GM12891 (cell line): ENCODE measurements around the gene CTXN3.

Experiments used
- DNase-seq: peaks from one replicate; pipeline ENCODE4 v3.0.0; 2011; ENCODE audit warnings: low spot score; ENCODE audit not compliant: insufficient read length
- FAIRE-seq: peaks from 2 replicates; lab custom pipeline; 2011; peaks lifted over from hg19 to GRCh38; lab: Jason Lieb, UNC
- PAX5 ChIP-seq: IDR thresholded peaks from 2 replicates; pipeline ENCODE4 v1.6.1; 2011; ENCODE audit warnings: low read length, moderate library complexity, mild to moderate bottlenecking; ENCODE audit not compliant: insufficient read depth, severe bottlenecking
- POLR2A ChIP-seq: IDR thresholded peaks from 2 replicates; pipeline ENCODE4 v1.6.1; 2011; ENCODE audit warnings: low read depth, low read length, control low read depth
- POLR2AphosphoS5 ChIP-seq: IDR thresholded peaks from 2 replicates; pipeline ENCODE4 v1.6.1; 2011; ENCODE audit warnings: low read depth, low read length, control low read depth
- POU2F2 ChIP-seq: IDR thresholded peaks from 2 replicates; pipeline ENCODE4 v1.6.1; 2011; ENCODE audit warnings: low read depth, mild to moderate bottlenecking, control low read depth, low read length, moderate library complexity
- SPI1 ChIP-seq: IDR thresholded peaks from 2 replicates; pipeline ENCODE4 v1.6.1; 2011; ENCODE audit warnings: low read depth, low read length, control low read depth
- TAF1 ChIP-seq: IDR thresholded peaks from 2 replicates; pipeline ENCODE4 v1.6.1; 2011; ENCODE audit warnings: low read depth, low read length, control low read depth

Gene CTXN3

GRCh38 chr5:127612441-127613141 lies 36.3 kb upstream of the CTXN3 start:
- no peak for FAIRE-seq
- DNase-seq = no peak
- no peak for TF ChIP-seq POLR2AphosphoS5
- no peak for TF ChIP-seq TAF1
- TF ChIP-seq SPI1 = no peak
- TF ChIP-seq POLR2A = no peak
- no peak for TF ChIP-seq POU2F2
- no peak for TF ChIP-seq PAX5

DNA sequence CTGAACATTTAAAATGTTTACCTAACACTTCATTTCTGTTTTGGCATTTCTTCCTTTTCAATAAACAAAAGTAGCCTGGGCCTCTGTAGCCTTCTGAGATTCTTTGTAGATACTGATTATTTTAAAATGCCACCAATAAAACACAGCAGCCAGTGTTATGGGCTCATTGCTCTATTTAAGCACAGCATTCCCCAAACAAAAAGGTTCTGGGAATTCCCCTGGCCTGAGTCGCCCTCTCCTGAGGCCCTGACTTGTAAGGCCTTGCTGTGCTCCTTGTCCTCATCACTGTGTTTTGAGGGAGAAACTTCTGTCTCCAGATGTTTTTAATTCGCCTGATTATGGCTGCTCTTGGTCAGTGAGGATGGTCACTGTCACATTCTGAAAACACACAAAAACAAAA lies 33.0 kb upstream of the CTXN3 start:
- TF ChIP-seq TAF1 (no peak), SPI1 (no peak), POLR2AphosphoS5 (no peak), POU2F2 (no peak), POLR2A (no peak), PAX5 (no peak)
- DNase-seq (no peak), FAIRE-seq (no peak)

- DNase-seq (no peak), FAIRE-seq (no peak)
- TF ChIP-seq POU2F2 (no peak), POLR2A (no peak), PAX5 (no peak), SPI1 (no peak), TAF1 (no peak), POLR2AphosphoS5 (no peak)
Measured at GRCh38 chr5:127619908-127620479, 28.9 kb upstream of the CTXN3 start.

- DNase-seq = no peak
- TF ChIP-seq POLR2A (no peak), SPI1 (no peak), PAX5 (no peak), TAF1 (no peak), POU2F2 (no peak), POLR2AphosphoS5 (no peak)
- no peak for FAIRE-seq
Measured at GRCh38 chr5:127621601-127622325, 27.1 kb upstream of the CTXN3 start.

DNA sequence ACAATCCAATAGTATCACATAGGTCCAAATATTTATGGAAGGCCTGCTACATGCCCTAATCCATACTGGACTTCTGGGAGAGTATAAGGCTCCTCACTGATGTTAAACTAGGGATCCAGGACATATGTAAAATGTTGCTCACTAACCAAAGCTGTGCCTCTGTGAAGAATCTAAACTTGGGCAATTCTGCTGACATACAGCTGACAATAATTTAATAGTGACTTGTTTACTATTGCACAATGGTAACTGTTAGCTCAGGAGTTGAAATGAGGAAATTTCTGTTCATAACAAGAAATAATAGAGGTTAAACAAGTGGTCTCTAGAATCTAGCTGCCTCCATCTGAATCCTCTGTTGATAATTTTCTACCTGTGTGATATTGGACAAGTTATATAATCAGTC lies 14.9 kb upstream of the CTXN3 start:
- FAIRE-seq = no peak
- DNase-seq = no peak
- no peak for TF ChIP-seq SPI1
- TF ChIP-seq PAX5 = no peak
- TF ChIP-seq POLR2AphosphoS5 = no peak
- TF ChIP-seq POLR2A = no peak
- TF ChIP-seq TAF1 = no peak
- no peak for TF ChIP-seq POU2F2

DNA sequence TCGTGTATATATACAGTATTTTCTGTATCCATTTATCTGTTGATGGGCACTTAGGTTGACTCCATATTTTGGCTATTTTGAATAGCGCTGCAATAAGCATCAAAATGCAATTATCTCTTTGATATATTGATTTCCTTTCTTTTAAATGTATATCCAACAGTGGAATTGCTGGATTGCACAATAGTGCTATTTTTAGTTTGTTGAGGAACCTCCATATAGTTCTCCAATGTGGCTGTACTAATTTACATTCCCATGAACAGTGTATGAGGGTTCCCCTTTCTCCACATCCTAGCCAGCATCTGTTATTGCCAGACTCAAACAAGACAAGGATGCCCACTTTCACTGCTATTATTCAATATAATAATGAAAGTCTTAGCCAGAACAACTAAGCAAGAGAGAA lies 9.1 kb upstream of the CTXN3 start:
- DNase-seq = no peak
- FAIRE-seq = no peak
- TF ChIP-seq PAX5 (no peak), POLR2A (no peak), POU2F2 (no peak), SPI1 (no peak), POLR2AphosphoS5 (no peak), TAF1 (no peak)

- FAIRE-seq = no peak
- TF ChIP-seq POLR2AphosphoS5 = no peak
- TF ChIP-seq SPI1 = no peak
- TF ChIP-seq TAF1 = no peak
- TF ChIP-seq PAX5 = no peak
- no peak for TF ChIP-seq POLR2A
- no peak for TF ChIP-seq POU2F2
Measured at GRCh38 chr5:127642949-127643348, 5.9 kb upstream of the CTXN3 start.

GRCh38 chr5:127643607-127644006 lies 5.3 kb upstream of the CTXN3 start:
- TF ChIP-seq PAX5 (no peak), POLR2AphosphoS5 (no peak), POU2F2 (no peak), POLR2A (no peak), TAF1 (no peak), SPI1 (no peak)
- FAIRE-seq (no peak), DNase-seq (no peak)

More at GRCh38 chr5:127642949-127643348, 5.9 kb upstream of the CTXN3 start:
- DNase-seq = no peak

- no peak for FAIRE-seq
- TF ChIP-seq PAX5 = no peak
- TF ChIP-seq POLR2AphosphoS5 = no peak
- no peak for TF ChIP-seq POU2F2
- no peak for TF ChIP-seq SPI1
- DNase-seq = no peak
Measured at GRCh38 chr5:127645300-127645726, 3.6 kb upstream of the CTXN3 start.

- TF ChIP-seq PAX5 = no peak
- DNase-seq = no peak
- no peak for FAIRE-seq
Measured at GRCh38 chr5:127647361-127647958, 1.4 kb upstream of the CTXN3 start.
